Measurements from ENCODE around the gene ATM. TPM values are rescaled to one million over a fixed set of nuclear protein-coding genes. Genes with fewer than 3 reads are reported as not detected.
"Not testable (repeated sequence)": the region's sequence is repeated elsewhere in the genome, so short reads cannot be mapped to it uniquely, and the experiment has no call there.

ATM gene
- total RNA-seq, 2 donors from 2014 or later, result 60.9 to 63.0 TPM

DNA sequence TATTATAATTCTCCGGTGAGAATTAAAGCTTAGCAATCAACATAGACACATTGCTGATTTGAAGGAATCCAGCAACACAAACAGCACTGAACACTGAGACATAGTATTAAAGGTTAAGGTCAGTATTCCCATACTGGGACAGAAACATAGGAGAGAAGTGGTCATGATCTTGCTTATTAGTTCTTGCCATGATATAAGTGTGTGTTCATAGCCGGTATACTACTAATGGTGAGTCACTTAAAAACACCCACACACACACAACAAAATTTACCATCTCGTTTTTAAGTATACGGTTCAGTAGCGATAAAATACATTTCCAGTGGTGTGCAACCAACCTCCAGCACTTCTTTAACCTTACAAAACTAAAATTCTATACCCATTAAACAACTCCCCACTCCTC lies 148.1 kb downstream of the ATM start:
- no peak overlapping the region for H3K4me3 ChIP-seq (ENCODE audit: low read length)
- Mint-ChIP-seq H3K36me3 (ENCODE audit: low read depth) (peaks cover 26% of the 10 kb centered on the region), H3K27ac (no peak overlapping the region), H3K27me3 (ENCODE audit: insufficient read depth) (no peaks in the 10 kb centered on the region), H3K9me3 (peaks cover 21% of the 10 kb centered on the region), H3K4me1 (no peaks in the 10 kb centered on the region), H3K4me3 (no peak overlapping the region)
- H3K27me3 ChIP-seq (ENCODE audit: control insufficient read depth, insufficient read depth, low read length, poor library complexity, severe bottlenecking), result no peaks in the 10 kb centered on the region
- no peak overlapping the region for H3K27ac ChIP-seq (ENCODE audit: low read depth, low read length)
- H3K9ac ChIP-seq (ENCODE audit: extremely low read depth, low read length, poor library complexity, severe bottlenecking), result no peak overlapping the region
- peaks cover 18% of the 10 kb centered on the region for H3K36me3 ChIP-seq (ENCODE audit: control insufficient read depth, insufficient read depth, low read length)
- H3K9me3 ChIP-seq (ENCODE audit: control insufficient read depth, low read length), result peaks cover 11% of the 10 kb centered on the region
- TF ChIP-seq CTCF (conservative IDR thresholded peaks at IDR 0.05), result no peak
- DNase-seq, result no peak
- 95 to 99% methylated on average over 3 to 4 of the region's 5 CpGs for WGBS, 2 experiments (ENCODE audit: insufficient coverage in 1 of 2, insufficient read length in 1 of 2)
- no peaks in the 10 kb centered on the region for H3K4me1 ChIP-seq (ENCODE audit: control insufficient read depth, insufficient read depth, low read length)

DNA sequence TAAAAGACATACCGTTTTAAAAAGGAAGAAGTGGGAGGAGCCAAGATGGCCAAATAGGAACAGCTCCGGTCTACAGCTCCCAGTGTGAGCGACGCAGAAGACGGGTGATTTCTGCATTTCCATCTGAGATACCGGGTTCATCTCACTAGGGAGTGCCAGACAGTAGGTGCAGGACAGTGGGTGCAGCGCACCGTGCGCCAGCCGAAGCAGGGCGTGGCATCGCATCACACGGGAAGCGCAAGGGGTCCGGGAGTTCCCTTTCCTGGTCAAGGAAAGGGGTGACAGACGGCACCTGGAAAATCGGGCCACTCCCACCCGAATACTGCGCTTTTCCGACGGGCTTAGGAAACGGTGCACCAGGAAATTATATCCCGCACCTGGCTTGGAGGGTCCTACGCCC lies 150.6 kb downstream of the ATM start:
- DNase-seq; H3K27ac ChIP-seq (ENCODE audit: low read depth, low read length); H3K27me3 ChIP-seq (ENCODE audit: control insufficient read depth, insufficient read depth, low read length, poor library complexity, severe bottlenecking); H3K36me3 ChIP-seq (ENCODE audit: control insufficient read depth, insufficient read depth, low read length); H3K27ac Mint-ChIP-seq; H3K4me1 ChIP-seq (ENCODE audit: control insufficient read depth, insufficient read depth, low read length); H3K4me3 Mint-ChIP-seq; H3K27me3 Mint-ChIP-seq (ENCODE audit: insufficient read depth); H3K4me3 ChIP-seq (ENCODE audit: low read length); H3K9ac ChIP-seq (ENCODE audit: extremely low read depth, low read length, poor library complexity, severe bottlenecking); H3K4me1 Mint-ChIP-seq: not testable (repeated sequence)
- Mint-ChIP-seq H3K36me3 (ENCODE audit: low read depth) (peaks cover 18% of the 10 kb centered on the region), H3K9me3 (peaks cover 21% of the 10 kb centered on the region)
- WGBS, 2 experiments (ENCODE audit: insufficient coverage in 1 of 2, insufficient read length in 1 of 2), result 95 to 98% methylated on average over 16 to 24 of the region's 24 CpGs
- peaks cover 11% of the 10 kb centered on the region for H3K9me3 ChIP-seq (ENCODE audit: control insufficient read depth, low read length)

- Histone ChIP-seq H3K27me3 (ENCODE audit: control insufficient read depth, insufficient read depth, low read length, poor library complexity, severe bottlenecking) (no peaks in the 10 kb centered on the region), H3K27ac (ENCODE audit: low read depth, low read length) (no peak overlapping the region), H3K9me3 (ENCODE audit: control insufficient read depth, low read length) (no peaks in the 10 kb centered on the region), H3K36me3 (ENCODE audit: control insufficient read depth, insufficient read depth, low read length) (no peaks in the 10 kb centered on the region), H3K9ac (ENCODE audit: extremely low read depth, low read length, poor library complexity, severe bottlenecking) (no peak overlapping the region), H3K4me1 (ENCODE audit: control insufficient read depth, insufficient read depth, low read length) (no peaks in the 10 kb centered on the region), H3K4me3 (ENCODE audit: low read length) (no peak overlapping the region)
- Mint-ChIP-seq H3K36me3 (ENCODE audit: low read depth) (no peaks in the 10 kb centered on the region), H3K9me3 (peaks cover 1% of the 10 kb centered on the region), H3K27ac (no peak overlapping the region), H3K27me3 (ENCODE audit: insufficient read depth) (no peaks in the 10 kb centered on the region), H3K4me1 (peaks cover 2% of the 10 kb centered on the region), H3K4me3 (no peak overlapping the region)
- WGBS, 2 experiments (ENCODE audit: insufficient coverage in 1 of 2, insufficient read length in 1 of 2), result 89 to 94% methylated on average over 5 of the region's 5 CpGs
- no peak for TF ChIP-seq CTCF (conservative IDR thresholded peaks at IDR 0.05)
- no peak for DNase-seq
Measured at GRCh38 chr11:108388576-108388975, 165.7 kb downstream of the ATM start.

GRCh38 chr11:108392353-108392752 lies 169.5 kb downstream of the ATM start:
- Histone ChIP-seq H3K36me3 (ENCODE audit: control insufficient read depth, insufficient read depth, low read length) (no peaks in the 10 kb centered on the region), H3K9ac (ENCODE audit: extremely low read depth, low read length, poor library complexity, severe bottlenecking) (no peak overlapping the region), H3K9me3 (ENCODE audit: control insufficient read depth, low read length) (no peaks in the 10 kb centered on the region), H3K27ac (ENCODE audit: low read depth, low read length) (no peak overlapping the region), H3K4me3 (ENCODE audit: low read length) (no peak overlapping the region), H3K4me1 (ENCODE audit: control insufficient read depth, insufficient read depth, low read length) (no peaks in the 10 kb centered on the region), H3K27me3 (ENCODE audit: control insufficient read depth, insufficient read depth, low read length, poor library complexity, severe bottlenecking) (no peaks in the 10 kb centered on the region)
- no peak for DNase-seq
- H3K36me3 Mint-ChIP-seq (ENCODE audit: low read depth), result no peaks in the 10 kb centered on the region
- WGBS, 2 experiments (ENCODE audit: insufficient coverage in 1 of 2, insufficient read length in 1 of 2), result 100% methylated on average over 1 of the region's 1 CpG; no CpG with 5 or more reads in 1 of the 2 experiments
- no peak for TF ChIP-seq CTCF (conservative IDR thresholded peaks at IDR 0.05)
- H3K4me1 Mint-ChIP-seq, result peaks cover 2% of the 10 kb centered on the region
- no peaks in the 10 kb centered on the region for H3K9me3 Mint-ChIP-seq
- no peak overlapping the region for H3K27ac Mint-ChIP-seq
- H3K27me3 Mint-ChIP-seq (ENCODE audit: insufficient read depth), result no peaks in the 10 kb centered on the region
- no peak overlapping the region for H3K4me3 Mint-ChIP-seq
